GM21723 (cell line): Measurements from ENCODE around the gene AKAP6.
"Not testable (repeated sequence)": the region's sequence is repeated elsewhere in the genome, so short reads cannot be mapped to it uniquely, and the experiment has no call there.

Experiments
- ATAC-seq: cut with Tn5 transposase; IDR thresholded peaks from one replicate; pipeline ENCODE4 v1.9.1; 2021; ENCODE audit warnings: mild to moderate bottlenecking, moderate library complexity; ENCODE audit not compliant: unreplicated experiment

AKAP6 gene

DNA sequence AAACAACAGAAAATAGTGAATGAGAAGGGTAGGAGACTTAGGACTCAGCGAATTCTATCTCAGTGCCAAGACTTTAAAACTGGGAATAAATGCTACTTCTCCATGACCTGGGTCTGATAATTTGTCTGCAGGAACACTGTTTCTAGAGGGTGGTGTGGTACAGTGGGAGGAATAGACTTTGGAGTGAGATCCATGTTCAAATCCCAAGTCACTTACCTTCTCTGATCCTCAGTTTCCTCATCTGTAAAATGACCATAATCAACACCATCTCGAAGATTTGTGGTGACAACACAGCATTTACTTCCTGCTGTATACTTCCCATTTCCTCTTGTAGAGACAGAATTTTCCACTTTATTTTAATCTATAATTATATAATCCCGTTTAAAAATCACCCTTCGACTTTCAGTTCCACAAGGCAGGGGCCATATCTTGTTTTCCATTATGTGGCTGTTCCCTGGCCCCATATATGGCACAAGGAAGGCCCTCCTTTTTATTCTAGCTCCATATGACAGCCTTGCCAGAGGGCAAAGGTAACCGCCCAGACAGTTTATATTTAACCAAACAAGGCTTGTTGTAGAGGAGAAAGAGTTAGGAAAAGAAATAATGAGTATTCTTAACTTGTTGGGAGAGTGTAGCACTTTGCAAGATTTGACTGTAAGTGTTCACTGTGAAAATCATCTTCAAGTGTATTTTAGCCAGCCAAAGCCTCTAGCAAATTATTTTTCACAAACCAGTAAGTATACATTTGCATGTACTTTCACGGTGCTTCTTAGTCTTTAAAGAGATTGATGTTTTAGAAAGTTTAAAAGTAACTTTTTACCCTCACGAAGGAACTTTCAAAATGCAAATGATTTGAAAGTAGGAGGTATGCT is 243.1 kb downstream of the AKAP6 start:
- peak; percentile 73 for ATAC-seq

DNA sequence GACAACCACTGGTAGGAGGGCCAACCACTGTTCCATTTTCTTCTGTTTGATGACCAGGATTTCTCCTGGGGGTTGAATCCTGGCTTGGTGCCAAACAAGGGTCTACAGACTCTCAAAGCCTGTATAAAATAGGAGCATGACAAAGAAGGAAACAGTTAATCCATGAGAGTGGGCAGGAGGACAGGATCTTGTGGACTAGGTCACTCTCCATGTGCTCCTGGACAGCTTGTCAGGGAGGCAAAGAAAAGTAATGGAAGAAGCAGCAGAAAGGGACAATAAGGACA is 243.7 kb downstream of the AKAP6 start:
- ATAC-seq: no peak

DNA sequence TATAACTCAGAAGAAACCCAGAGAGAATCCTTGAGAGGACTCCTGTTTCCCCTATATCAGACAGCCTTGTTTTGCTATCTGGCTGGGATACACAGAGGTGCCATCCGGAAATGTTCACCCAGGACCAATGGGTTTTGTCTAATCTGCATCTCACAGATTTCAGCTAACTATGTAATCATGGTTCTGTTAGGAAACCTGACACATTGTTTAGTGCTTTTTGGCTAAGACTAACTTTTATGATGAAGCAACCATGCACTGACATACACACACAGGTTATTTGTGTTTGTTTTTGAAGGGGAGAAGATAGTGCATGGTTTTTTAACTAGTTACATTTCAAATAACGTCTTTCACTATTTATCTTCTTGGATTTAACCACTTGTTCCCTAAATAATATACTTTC is 245.2 kb downstream of the AKAP6 start:
- no peak for ATAC-seq

DNA sequence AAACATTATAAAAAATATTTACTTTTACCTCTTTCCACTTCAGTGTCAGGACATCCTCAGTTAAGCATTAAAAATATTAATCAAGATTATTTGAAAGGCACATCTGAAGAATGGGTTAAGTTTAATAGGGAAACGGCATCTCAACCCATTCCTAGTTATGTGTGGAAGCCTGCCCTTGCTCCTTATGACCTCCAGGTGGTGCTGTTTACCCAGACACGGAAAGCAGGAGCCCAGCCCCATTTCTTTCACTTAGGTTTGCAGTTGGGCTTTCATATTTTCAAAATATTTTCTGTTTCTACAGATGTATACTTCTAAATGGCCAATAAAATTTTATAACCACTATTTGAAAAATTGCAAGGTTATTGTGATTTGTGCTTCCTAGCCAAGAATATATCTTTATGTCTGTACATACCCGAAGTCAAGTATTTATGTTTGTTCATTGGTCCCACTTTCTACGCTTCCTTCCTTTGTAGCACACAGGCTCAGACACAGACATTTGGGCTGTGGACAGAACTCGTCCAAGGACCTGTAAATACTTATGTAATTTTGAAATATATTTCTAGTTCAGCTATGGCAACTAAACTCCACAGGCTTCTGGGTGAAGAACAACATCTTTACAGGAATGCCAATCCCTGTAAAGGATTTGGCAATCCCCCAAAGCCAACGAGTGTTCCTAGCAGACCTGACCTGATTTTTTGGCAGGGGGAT is 247.1 kb downstream of the AKAP6 start:
- ATAC-seq: peak; percentile 48

DNA sequence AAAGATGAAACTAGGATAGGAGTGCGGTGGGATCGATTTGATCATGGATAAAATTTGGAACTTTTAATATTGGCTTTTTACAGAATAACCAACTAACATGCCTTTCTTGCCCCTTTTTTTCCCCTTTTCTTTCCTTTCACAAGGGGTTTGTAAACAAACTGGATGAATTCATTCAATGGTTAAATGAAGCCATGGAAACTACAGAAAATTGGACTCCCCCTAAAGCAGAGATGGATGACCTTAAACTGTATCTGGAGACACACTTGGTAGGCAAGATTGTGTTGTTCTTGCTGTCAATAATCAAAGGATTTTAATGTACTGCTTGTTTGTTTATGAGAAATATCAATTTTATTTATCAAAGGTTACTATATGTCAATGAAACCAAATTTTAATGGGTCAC is 247.9 kb downstream of the AKAP6 start:
- ATAC-seq: no peak

DNA sequence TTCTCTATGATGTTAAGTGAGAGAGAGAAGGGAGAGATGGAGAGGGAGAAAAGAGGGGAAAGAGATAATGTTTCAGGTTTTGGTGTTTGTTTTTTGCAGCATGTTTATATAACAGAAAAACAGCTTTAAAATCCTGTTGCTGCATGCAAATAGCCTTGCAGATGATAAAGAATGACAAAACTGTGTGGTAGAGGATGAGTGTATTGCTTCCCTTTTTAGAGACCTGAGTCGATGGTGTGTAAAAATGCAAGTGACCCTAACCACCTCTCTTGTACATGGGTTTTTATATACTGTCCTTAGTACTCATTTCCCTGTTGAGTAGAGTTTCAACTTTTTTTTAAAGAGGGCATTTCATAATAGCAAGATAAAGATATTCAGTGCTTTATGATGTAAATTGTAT is 249.1 kb downstream of the AKAP6 start:
- ATAC-seq: peak; percentile 89

DNA sequence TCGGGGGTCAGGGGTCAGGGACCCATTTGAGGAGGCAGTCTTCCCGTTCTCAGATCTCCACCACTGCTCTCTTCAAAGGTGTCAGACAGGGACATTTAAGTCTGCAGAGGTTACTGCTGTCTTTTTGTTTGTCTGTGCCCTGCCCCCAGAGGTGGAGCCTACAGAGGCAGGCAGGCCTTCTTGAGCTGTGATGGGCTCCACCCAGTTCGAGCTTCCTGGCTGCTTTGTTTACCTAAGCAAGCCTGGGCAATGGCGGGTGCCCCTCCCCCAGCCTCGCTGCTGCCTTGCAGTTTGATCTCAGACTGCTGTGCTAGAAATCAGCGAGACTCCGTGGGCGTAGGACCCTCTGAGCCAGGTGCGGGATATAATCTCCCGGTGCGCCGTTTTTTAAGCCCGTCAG is 254.3 kb downstream of the AKAP6 start:
- not testable (repeated sequence) for ATAC-seq

GRCh38 chr14:32584079-32584478 is 255.0 kb downstream of the AKAP6 start:
- ATAC-seq: no peak

- no peak for ATAC-seq
Measured at GRCh38 chr14:32587461-32587860, 258.4 kb downstream of the AKAP6 start.

GRCh38 chr14:32588448-32589320 is 259.6 kb downstream of the AKAP6 start:
- no peak for ATAC-seq

DNA sequence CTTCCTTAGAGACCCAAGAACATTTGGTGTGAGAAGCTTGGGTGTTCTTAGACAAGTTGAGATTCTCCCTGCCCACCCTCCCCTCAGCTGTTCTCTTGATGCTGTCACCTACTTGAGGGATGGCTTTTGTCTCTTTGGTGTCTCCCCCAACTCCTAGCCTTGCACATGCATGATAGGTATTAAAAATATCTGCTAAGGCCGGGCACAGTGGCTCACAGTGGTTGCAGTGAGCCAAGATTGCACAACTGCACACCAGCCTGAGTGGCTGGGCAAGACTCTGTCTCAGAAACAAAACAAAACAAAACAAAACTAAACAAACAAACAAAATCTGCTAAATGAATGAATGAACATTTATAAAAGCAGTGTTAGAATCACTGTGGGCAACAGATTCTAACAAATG is 261.1 kb downstream of the AKAP6 start:
- no peak for ATAC-seq

- ATAC-seq: no peak
Measured at GRCh38 chr14:32593290-32593942, 264.3 kb downstream of the AKAP6 start.

DNA sequence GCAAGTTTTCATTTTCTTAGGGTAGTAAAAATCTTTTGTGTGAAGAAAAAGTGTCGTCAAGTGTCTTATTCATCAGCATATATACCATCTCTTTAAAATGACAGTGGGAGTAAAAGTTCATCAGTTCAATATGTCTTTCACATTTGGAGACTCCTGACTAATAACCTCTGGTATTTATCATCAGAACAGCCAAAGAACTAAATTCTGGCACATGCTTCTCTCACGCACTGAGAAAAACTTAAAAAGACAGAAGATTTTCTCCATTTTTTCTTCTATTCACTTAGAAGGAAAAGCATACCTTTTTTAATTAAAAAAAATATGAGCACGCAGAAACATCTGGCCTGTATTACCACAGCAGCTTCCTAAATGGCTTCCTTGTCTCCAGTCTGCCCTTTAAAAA is 265.7 kb downstream of the AKAP6 start:
- no peak for ATAC-seq

DNA sequence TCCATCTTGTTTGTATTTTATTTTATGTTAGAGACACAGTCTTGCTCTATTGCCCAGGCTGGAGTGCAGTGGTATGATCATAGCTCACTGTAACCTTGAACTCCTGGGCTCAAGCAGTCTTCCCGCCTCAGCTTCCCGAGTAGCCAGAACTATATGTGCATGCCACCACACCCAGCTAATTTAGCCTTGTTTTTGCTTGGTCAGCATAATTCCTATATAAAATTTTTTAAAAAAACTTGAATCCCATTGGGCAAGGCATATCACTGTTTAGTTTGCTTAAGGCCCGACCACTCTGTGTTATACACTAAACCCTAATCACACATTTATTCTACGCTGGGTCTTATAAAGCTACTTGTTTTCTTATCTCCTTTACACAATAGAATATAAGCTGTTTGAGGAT is 266.4 kb downstream of the AKAP6 start:
- ATAC-seq: no peak

DNA sequence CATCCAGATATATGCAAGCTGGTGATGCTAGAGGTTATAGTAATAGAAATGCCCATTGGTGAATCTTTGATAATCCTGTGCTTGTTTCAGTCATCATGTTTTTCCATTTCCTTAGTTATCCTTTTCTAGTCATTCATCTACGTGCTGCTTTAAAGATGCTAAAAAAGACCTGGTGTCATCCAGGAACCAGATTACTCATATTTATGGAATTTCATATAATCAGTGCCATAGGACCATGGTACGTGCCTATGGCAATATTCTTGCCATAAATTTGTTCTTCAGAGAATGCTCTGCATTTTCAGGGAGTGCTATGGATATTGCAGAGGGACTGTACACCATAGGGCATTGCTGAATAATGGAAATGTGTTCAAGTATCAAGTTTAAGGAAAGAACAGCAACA is 267.3 kb downstream of the AKAP6 start:
- no peak for ATAC-seq

- ATAC-seq: no peak
Measured at GRCh38 chr14:32597771-32598170, 268.7 kb downstream of the AKAP6 start.

GRCh38 chr14:32601069-32601468 is 272.0 kb downstream of the AKAP6 start:
- no peak for ATAC-seq

DNA sequence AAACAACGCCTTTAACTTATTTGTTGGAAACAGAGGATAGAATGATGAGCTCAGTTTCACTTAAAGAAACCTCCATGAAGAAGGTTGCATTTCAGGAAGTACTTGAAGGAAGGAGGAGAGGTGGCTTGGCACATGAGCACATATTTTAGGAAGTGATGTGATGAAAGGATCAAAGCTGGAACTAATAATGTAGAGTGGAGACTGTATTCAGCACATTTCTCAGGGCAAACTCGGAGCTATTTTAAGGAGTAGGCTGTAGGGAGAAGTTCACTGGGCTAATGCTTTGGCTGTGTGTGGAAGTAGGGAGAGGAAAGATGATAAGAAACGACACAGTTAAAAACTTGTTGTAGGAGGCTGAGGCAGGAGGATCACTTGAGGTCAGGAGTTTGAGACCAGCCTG is 272.8 kb downstream of the AKAP6 start:
- no peak for ATAC-seq

GRCh38 chr14:32602699-32603098 is 273.6 kb downstream of the AKAP6 start:
- ATAC-seq: no peak

- peak; percentile 84 for ATAC-seq
Measured at GRCh38 chr14:32603992-32604565, 275.0 kb downstream of the AKAP6 start.

DNA sequence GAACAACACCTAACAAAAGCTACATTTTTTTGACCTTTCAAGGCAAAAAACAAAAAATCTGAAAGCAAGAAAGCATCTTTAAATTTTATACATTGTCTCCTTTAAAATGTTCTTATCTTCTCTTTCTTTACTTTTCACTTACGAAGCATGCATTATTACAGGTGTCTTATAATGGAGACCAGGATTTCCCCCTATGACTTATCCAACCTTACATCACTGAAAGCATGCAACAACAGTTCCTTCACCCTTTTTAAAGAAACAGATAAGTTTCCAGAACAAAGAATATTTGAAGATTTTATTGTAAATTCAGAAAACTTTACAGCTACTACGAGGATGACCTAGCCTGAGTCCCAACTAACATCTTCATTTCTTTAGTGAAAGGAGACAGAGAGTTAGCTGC is 277.2 kb downstream of the AKAP6 start:
- ATAC-seq: peak; percentile 53
